HG02610 (cell line): Measurements from ENCODE around the gene LUC7L.

ENCODE experiments used
- ATAC-seq: cut with Tn5 transposase; IDR thresholded peaks from one replicate; pipeline ENCODE4 v1.9.1; 2021; ENCODE audit warnings: mild to moderate bottlenecking, moderate library complexity; ENCODE audit not compliant: unreplicated experiment

The LUC7L gene

GRCh38 chr16:152141-153128 is 76.8 kb downstream of the LUC7L start, which contains the start of gene HBZ:
Gene HBZ (plus strand): TSS chr16:152644. CDS start chr16:152910, 266 bp downstream.
- no peak for ATAC-seq

- ATAC-seq, result no peak
Observed at GRCh38 chr16:149024-149660, 80.1 kb downstream of the LUC7L start.

GRCh38 chr16:146646-147045 is 82.6 kb downstream of the LUC7L start:
- no peak for ATAC-seq

- no peak for ATAC-seq
Observed at GRCh38 chr16:144797-145252, 84.4 kb downstream of the LUC7L start.

GRCh38 chr16:143456-143855 is 85.8 kb downstream of the LUC7L start:
- ATAC-seq, result no peak

GRCh38 chr16:143047-143446 is 86.2 kb downstream of the LUC7L start:
- no peak for ATAC-seq

GRCh38 chr16:142405-142967 is 86.8 kb downstream of the LUC7L start:
- no peak for ATAC-seq

GRCh38 chr16:140175-140857 is 88.9 kb downstream of the LUC7L start:
- ATAC-seq, result no peak
